GM23338 (cell line): ENCODE data around the gene WAPL. TPM values are rescaled to one million over a fixed set of nuclear protein-coding genes. Genes with fewer than 3 reads are reported as not detected.
"Not testable (repeated sequence)": the region's sequence is repeated elsewhere in the genome, so short reads cannot be mapped to it uniquely, and the experiment has no call there.

Experiments
- ATAC-seq: fragments of 200-7000 bp; cut with Tn5 transposase; 3 replicates; pipeline ENCODE4 v1.9.1; 2020
- DNase-seq: peaks from one replicate; pipeline ENCODE4 v3.0.0-alpha.2; 2015; ENCODE audit warnings: low spot score
- H2AFZ ChIP-seq: fragments of 200-600 bp; sonication (generic); 2 replicates; pipeline ENCODE4 v1.8.0; 2016; ENCODE audit warnings: antibody characterized with exemption, mild to moderate bottlenecking, moderate library complexity
- H3F3A ChIP-seq: fragments of 200-600 bp; sonication (generic); replicated peaks from 2 replicates; pipeline ENCODE4 v1.8.0; 2017; ENCODE audit warnings: antibody characterized with exemption, mixed run types, low read depth
- H3K27ac ChIP-seq: fragments of 200-600 bp; sonication (generic); 2 replicates; pipeline ENCODE4 v1.6.1; 2016; ENCODE audit warnings: low read depth
- H3K27me3 ChIP-seq: fragments of 200-600 bp; sonication (generic); 2 replicates; pipeline ENCODE4 v1.8.0; 2016; ENCODE audit warnings: mild to moderate bottlenecking, mixed run types, moderate library complexity; ENCODE audit not compliant: insufficient read depth
- H3K36me3 ChIP-seq: fragments of 200-600 bp; sonication (generic); 2 replicates; pipeline ENCODE4 v1.8.0; 2016; ENCODE audit warnings: mild to moderate bottlenecking; ENCODE audit not compliant: insufficient read depth
- H3K4me1 ChIP-seq: fragments of 200-600 bp; sonication (generic); 2 replicates; pipeline ENCODE4 v1.8.0; 2016; ENCODE audit warnings: mild to moderate bottlenecking, moderate library complexity; ENCODE audit not compliant: insufficient read depth
- H3K4me2 ChIP-seq: fragments of 200-600 bp; sonication (generic); 2 replicates; pipeline ENCODE4 v1.7.1; 2017; ENCODE audit warnings: mixed run types
- H3K4me3 ChIP-seq: fragments of 200-600 bp; sonication (generic); 2 replicates; pipeline ENCODE4 v1.6.1; 2016; ENCODE audit warnings: mixed run types
- H3K79me2 ChIP-seq: fragments of 200-600 bp; sonication (generic); replicated peaks from 2 replicates; pipeline ENCODE4 v1.8.0; 2017; ENCODE audit warnings: mild to moderate bottlenecking; ENCODE audit not compliant: insufficient read depth
- H3K9me2 ChIP-seq: fragments of 200-600 bp; sonication (generic); 2 replicates; pipeline ENCODE4 v1.8.0; 2017; ENCODE audit not compliant: insufficient read depth
- H4K20me1 ChIP-seq: fragments of 200-600 bp; sonication (generic); replicated peaks from 2 replicates; pipeline ENCODE4 v1.8.0; 2017; ENCODE audit warnings: mild to moderate bottlenecking; ENCODE audit not compliant: insufficient read depth
- H3K27ac Mint-ChIP-seq: 2 replicates; pipeline ENCODE4 v1.8.0; 2020; ENCODE audit warnings: inconsistent platforms, mild to moderate bottlenecking, moderate library complexity, mixed read lengths
- H3K27me3 Mint-ChIP-seq: 3 replicates; pipeline ENCODE4 v1.8.0; 2022; ENCODE audit warnings: low read depth, mild to moderate bottlenecking, moderate library complexity, mixed read lengths, inconsistent platforms; ENCODE audit not compliant: insufficient read depth, poor library complexity
- H3K36me3 Mint-ChIP-seq: 3 replicates; pipeline ENCODE4 v1.8.0; 2021; ENCODE audit warnings: low read depth, mild to moderate bottlenecking, inconsistent platforms, moderate library complexity, mixed read lengths
- H3K4me1 Mint-ChIP-seq: 3 replicates; pipeline ENCODE4 v1.8.0; 2020; ENCODE audit warnings: mild to moderate bottlenecking, inconsistent platforms, mixed read lengths
- H3K4me3 Mint-ChIP-seq: 3 replicates; pipeline ENCODE4 v1.8.0; 2021; ENCODE audit warnings: moderate library complexity, mild to moderate bottlenecking, inconsistent platforms, mixed read lengths
- H3K9me3 Mint-ChIP-seq: 3 replicates; pipeline ENCODE4 v1.8.0; 2020; ENCODE audit warnings: moderate library complexity, mild to moderate bottlenecking, inconsistent platforms, mixed read lengths
- CREB1 ChIP-seq: fragments of 250-450 bp; sonication (Bioruptor Pico); IDR thresholded peaks from 2 replicates; pipeline ENCODE4 v1.5.0; 2020; ENCODE audit warnings: low read depth, mild to moderate bottlenecking, moderate library complexity
- EZH2phosphoT487 ChIP-seq: fragments of 200-600 bp; sonication (generic); IDR thresholded peaks from one replicate; pipeline ENCODE4 v1.8.1; 2018; ENCODE audit warnings: antibody characterized with exemption; ENCODE audit not compliant: unreplicated experiment
- NANOG ChIP-seq: IDR thresholded peaks from 2 replicates; pipeline ENCODE4 v1.6.1; 2016; ENCODE audit warnings: antibody characterized with exemption, borderline replicate concordance
- STAT1 ChIP-seq: IDR thresholded peaks from one replicate; pipeline ENCODE4 v1.6.1; 2016; ENCODE audit warnings: antibody characterized with exemption; ENCODE audit not compliant: unreplicated experiment
- ZNF331 ChIP-seq: fragments of 250-450 bp; sonication (Bioruptor Pico); IDR thresholded peaks from 2 replicates; pipeline ENCODE4 v1.5.0; 2020; ENCODE audit warnings: low read depth, mild to moderate bottlenecking, moderate library complexity
- polyA plus RNA-seq: library from polyadenylated mRNA; unstranded; fragments of >200 nt; fragmentation: Nextera tagmentation; extraction: Ambion mirVana; gene quantifications from 2 replicates; pipeline ENCODE4 v1.2.1, GENCODE V29; 2016
- total RNA-seq: library from RNA; depleted of rRNA; stranded (reverse); fragments of >200 nt; shearing (Covaris generic); gene quantifications from 2 replicates; pipeline ENCODE4 v1.2.3, GENCODE V29; 2014
- TF ChIP-seq, protein P1 (sequence below): IDR thresholded peaks from one replicate; pipeline ENCODE4 v1.6.1; 2018; ENCODE audit warnings: antibody characterized with exemption; ENCODE audit not compliant: unreplicated experiment
- TF ChIP-seq, protein P2 (sequence below), 2 experiments: fragments of 200-600 bp in 1 of 2; sonication (generic) in 1 of 2; conservative IDR thresholded peaks; 2 replicates each; pipeline versions ENCODE4 v1.5.1 to v1.6.1; 2016 to 2017; ENCODE audit warnings: antibody characterized with exemption in 2 of 2, low read depth in 2 of 2, mild to moderate bottlenecking in 2 of 2, moderate library complexity in 1 of 2

Gene WAPL
- total and polyA plus RNA-seq, 2 experiments from 2014 or later, result 25.2 to 60.8 TPM

DNA sequence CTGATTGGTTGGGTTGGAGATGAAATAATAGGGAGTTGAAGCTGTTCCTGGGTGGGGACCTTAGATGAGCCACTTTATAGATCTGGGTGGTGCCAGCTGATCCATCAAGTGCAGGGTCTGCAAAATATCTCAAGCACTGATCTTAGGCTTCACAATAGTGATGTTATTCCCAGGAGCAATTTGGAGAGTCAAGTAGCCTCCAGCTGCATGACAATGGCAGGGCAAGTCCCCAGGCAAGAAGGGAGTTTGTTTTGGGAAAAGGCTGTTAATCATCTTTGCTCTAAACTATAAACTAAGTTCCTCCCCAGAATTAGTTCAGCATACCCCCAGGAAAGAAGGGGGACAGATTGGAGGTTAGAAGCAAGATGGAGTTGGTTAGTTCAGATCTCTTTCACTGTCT is 47.7 kb upstream of the WAPL start (continued):
- TF ChIP-seq, protein P1, sequence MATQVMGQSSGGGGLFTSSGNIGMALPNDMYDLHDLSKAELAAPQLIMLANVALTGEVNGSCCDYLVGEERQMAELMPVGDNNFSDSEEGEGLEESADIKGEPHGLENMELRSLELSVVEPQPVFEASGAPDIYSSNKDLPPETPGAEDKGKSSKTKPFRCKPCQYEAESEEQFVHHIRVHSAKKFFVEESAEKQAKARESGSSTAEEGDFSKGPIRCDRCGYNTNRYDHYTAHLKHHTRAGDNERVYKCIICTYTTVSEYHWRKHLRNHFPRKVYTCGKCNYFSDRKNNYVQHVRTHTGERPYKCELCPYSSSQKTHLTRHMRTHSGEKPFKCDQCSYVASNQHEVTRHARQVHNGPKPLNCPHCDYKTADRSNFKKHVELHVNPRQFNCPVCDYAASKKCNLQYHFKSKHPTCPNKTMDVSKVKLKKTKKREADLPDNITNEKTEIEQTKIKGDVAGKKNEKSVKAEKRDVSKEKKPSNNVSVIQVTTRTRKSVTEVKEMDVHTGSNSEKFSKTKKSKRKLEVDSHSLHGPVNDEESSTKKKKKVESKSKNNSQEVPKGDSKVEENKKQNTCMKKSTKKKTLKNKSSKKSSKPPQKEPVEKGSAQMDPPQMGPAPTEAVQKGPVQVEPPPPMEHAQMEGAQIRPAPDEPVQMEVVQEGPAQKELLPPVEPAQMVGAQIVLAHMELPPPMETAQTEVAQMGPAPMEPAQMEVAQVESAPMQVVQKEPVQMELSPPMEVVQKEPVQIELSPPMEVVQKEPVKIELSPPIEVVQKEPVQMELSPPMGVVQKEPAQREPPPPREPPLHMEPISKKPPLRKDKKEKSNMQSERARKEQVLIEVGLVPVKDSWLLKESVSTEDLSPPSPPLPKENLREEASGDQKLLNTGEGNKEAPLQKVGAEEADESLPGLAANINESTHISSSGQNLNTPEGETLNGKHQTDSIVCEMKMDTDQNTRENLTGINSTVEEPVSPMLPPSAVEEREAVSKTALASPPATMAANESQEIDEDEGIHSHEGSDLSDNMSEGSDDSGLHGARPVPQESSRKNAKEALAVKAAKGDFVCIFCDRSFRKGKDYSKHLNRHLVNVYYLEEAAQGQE, result no peak
- TF ChIP-seq CREB1 (no peak), STAT1 (no peak), EZH2phosphoT487 (no peak), ZNF331 (CRISPR knock-in tag) (no peak), NANOG (no peak)

DNA sequence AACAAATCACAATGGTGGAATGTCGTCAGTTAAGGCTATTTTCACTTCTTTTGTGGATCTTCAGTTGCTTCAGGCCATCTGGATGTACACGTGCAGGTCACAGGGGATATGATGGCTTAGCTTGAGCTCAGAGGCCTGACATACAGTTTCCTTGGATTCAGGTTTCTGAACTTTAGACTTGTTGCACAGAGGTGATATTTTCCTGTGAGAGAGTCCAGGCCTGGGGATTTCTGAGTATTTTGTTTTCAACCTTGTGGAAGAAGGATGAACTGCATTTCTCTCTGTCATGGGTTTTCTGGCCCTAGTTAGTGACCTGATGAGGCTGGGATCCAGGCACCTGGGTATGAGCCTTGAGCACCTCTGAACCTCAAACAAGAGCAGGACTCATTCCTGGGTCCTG is 44.9 kb upstream of the WAPL start:
- not testable (repeated sequence) for H3K9me2 ChIP-seq, H4K20me1 ChIP-seq, H3K79me2 ChIP-seq, H3F3A ChIP-seq, H3K27me3 ChIP-seq, H2AFZ ChIP-seq, H3K36me3 Mint-ChIP-seq, H3K27ac ChIP-seq, H3K4me3 ChIP-seq, H3K4me3 Mint-ChIP-seq, H3K27me3 Mint-ChIP-seq, H3K9me3 Mint-ChIP-seq, H3K36me3 ChIP-seq, H3K4me2 ChIP-seq, H3K27ac Mint-ChIP-seq
- peaks cover 10% of the 10 kb centered on the region for H3K4me1 Mint-ChIP-seq
- TF ChIP-seq, protein P2, sequence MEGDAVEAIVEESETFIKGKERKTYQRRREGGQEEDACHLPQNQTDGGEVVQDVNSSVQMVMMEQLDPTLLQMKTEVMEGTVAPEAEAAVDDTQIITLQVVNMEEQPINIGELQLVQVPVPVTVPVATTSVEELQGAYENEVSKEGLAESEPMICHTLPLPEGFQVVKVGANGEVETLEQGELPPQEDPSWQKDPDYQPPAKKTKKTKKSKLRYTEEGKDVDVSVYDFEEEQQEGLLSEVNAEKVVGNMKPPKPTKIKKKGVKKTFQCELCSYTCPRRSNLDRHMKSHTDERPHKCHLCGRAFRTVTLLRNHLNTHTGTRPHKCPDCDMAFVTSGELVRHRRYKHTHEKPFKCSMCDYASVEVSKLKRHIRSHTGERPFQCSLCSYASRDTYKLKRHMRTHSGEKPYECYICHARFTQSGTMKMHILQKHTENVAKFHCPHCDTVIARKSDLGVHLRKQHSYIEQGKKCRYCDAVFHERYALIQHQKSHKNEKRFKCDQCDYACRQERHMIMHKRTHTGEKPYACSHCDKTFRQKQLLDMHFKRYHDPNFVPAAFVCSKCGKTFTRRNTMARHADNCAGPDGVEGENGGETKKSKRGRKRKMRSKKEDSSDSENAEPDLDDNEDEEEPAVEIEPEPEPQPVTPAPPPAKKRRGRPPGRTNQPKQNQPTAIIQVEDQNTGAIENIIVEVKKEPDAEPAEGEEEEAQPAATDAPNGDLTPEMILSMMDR (conservative IDR thresholded peaks at IDR 0.05; ENCODE audit: low read depth in 2 of 2), result peak in 1 of 2 experiments; percentile 20; a peak in 1 of 4 replicates
- peaks cover 11% of the 10 kb centered on the region for H3K4me1 ChIP-seq
- DNase-seq (peak; percentile 38), ATAC-seq (peak; percentile 68)

DNA sequence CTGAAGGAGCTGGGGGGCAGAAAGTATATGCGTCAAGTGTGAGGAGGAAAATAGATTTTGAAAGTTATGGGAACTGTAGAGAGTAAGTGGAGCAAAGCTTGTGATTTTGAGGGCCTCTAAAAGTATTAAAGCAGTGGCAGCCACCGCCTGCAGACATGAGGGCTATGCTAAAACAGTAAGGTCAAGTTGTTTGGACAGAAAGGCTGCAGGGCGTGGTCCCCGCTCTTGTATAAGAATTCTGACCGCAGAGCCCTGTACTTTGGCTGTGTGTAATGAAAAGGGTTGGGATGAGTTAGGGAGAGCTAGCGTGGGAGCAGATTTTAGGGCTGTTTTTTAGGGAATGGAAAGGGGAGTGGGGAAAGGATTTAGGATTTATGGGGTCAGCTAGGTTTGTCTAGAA is 41.7 kb upstream of the WAPL start:
- not testable (repeated sequence) for H3K36me3 ChIP-seq, H3K27me3 Mint-ChIP-seq, H2AFZ ChIP-seq, H3K9me2 ChIP-seq, H3K27me3 ChIP-seq, H3K27ac ChIP-seq, H3K4me1 ChIP-seq, DNase-seq, H4K20me1 ChIP-seq, H3K4me2 ChIP-seq, ATAC-seq, H3F3A ChIP-seq, H3K36me3 Mint-ChIP-seq, H3K9me3 Mint-ChIP-seq, H3K4me3 Mint-ChIP-seq, H3K4me1 Mint-ChIP-seq, H3K79me2 ChIP-seq, H3K27ac Mint-ChIP-seq, H3K4me3 ChIP-seq

DNA sequence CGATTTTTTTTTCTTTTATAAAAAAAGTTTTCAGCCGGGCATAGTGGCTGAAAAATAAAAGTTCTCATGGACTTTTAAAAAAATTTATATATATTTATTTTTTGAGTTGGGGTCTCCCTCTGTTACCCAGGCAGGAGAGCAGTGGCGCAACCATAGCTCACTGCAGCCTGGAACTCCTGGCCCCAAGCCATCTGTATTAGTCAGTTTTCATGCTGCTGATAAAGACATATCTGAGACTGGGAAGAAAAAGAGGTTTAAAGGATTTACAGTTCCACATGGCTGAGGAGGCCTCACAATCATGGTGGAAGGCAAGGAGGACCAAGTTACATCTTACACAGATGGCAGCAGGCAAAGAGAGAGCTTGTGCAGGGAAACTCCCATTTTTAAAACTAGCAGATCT is 37.1 kb upstream of the WAPL start:
- H3K9me3 Mint-ChIP-seq, H3K27ac ChIP-seq, DNase-seq, H3K4me2 ChIP-seq, H4K20me1 ChIP-seq, H3K4me3 Mint-ChIP-seq, H3K4me1 ChIP-seq, H3K9me2 ChIP-seq, H2AFZ ChIP-seq, H3K27me3 ChIP-seq, H3K27me3 Mint-ChIP-seq, H3F3A ChIP-seq, H3K4me3 ChIP-seq, H3K79me2 ChIP-seq, H3K4me1 Mint-ChIP-seq, ATAC-seq, H3K36me3 Mint-ChIP-seq, H3K36me3 ChIP-seq, H3K27ac Mint-ChIP-seq: not testable (repeated sequence)
